Vagina (tissue), 2 donors: ENCODE measurements around the gene STRA6. TPM values are rescaled to one million over a fixed set of nuclear protein-coding genes. Genes with fewer than 3 reads are reported as not detected.

Source experiments
- DNase-seq, 2 donors: peaks; one replicate each; pipeline ENCODE4 v3.0.0-alpha.2; 2017; ENCODE audit errors: extremely low spot score in 2 of 2
- H3K27ac ChIP-seq: fragments of 200-600 bp; sonication (generic); one replicate; pipeline ENCODE4 v1.5.1; 2019
- H3K27me3 ChIP-seq: fragments of 200-600 bp; sonication (generic); one replicate; pipeline ENCODE4 v1.5.1; 2019
- H3K36me3 ChIP-seq, 2 donors: fragments of 200-600 bp; sonication (generic); one replicate each; pipeline ENCODE4 v1.5.1; 2017 to 2019
- H3K4me1 ChIP-seq: fragments of 200-600 bp; sonication (generic); one replicate; pipeline ENCODE4 v1.5.1; 2019
- H3K4me3 ChIP-seq, 2 donors: fragments of 200-600 bp; sonication (generic); 1 replicate in 1 of 2; 2 replicates in 1 of 2; pipeline ENCODE4 v1.5.1; 2016 to 2019
- H3K9me3 ChIP-seq: fragments of 200-600 bp; sonication (generic); one replicate; pipeline ENCODE4 v1.5.1; 2019
- CTCF ChIP-seq, 3 experiments: fragments of 450-650 bp in 2 of 3; fragments of 200-600 bp in 1 of 3; sonication (generic) in 1 of 3; IDR thresholded peaks; one replicate each; pipeline ENCODE4 v1.5.1; 2017 to 2019; ENCODE audit warnings: antibody characterized with exemption in 3 of 3, mild to moderate bottlenecking in 2 of 3, moderate library complexity in 2 of 3
- POLR2A ChIP-seq, 2 donors: fragments of 450-650 bp; IDR thresholded peaks; one replicate each; pipeline ENCODE4 v1.6.1; 2017; ENCODE audit warnings: antibody characterized with exemption in 2 of 2, mild to moderate bottlenecking in 2 of 2, moderate library complexity in 2 of 2
- POLR2AphosphoS5 ChIP-seq, 2 donors: sonication (generic); formaldehyde crosslinking; IDR thresholded peaks; one replicate each; pipeline ENCODE4 v1.9.0; 2017; ENCODE audit warnings: antibody characterized with exemption in 2 of 2, mild to moderate bottlenecking in 2 of 2, low read depth in 1 of 2; ENCODE audit not compliant: insufficient read depth in 1 of 2
- intact Hi-C: fragments of 100-400 bp; cut with DNase I; formaldehyde crosslinking; loops from one replicate; pipeline ENCODE4 v1.15.1; 2023
- total RNA-seq: library from RNA; depleted of rRNA; stranded (reverse); fragments of >200 nt; gene quantifications from one replicate; pipeline ENCODE4 v1.2.3, GENCODE V29; 2016

STRA6 gene
- total RNA-seq, 1 donor from 2014 or later = 0.98 TPM

- peaks cover 12% of the 10 kb centered on the region for H3K4me1 ChIP-seq
- DNase-seq = no peak
- no peak overlapping the region for H3K4me3 ChIP-seq
- H3K27ac ChIP-seq = no peak overlapping the region
- TF ChIP-seq CTCF (IDR thresholded peaks at IDR 0.05) = no peak
- no peak for TF ChIP-seq POLR2AphosphoS5 (IDR thresholded peaks at IDR 0.05; ENCODE audit: insufficient read depth in 1 of 2, low read depth in 1 of 2)
- no peak for TF ChIP-seq POLR2A (IDR thresholded peaks at IDR 0.05)
- no peaks in the 10 kb centered on the region for H3K36me3 ChIP-seq
- no peaks in the 10 kb centered on the region for H3K9me3 ChIP-seq
- no peaks in the 10 kb centered on the region for H3K27me3 ChIP-seq
- intact Hi-C loops = no loop called here
Observed at GRCh38 chr15:74191798-74192197, 10.8 kb downstream of the STRA6 start.

GRCh38 chr15:74188216-74188615, 14.4 kb downstream of the STRA6 start:
- TF ChIP-seq CTCF (IDR thresholded peaks at IDR 0.05) (no peak), POLR2A (IDR thresholded peaks at IDR 0.05) (no peak), POLR2AphosphoS5 (IDR thresholded peaks at IDR 0.05; ENCODE audit: insufficient read depth in 1 of 2, low read depth in 1 of 2) (no peak)
- no peaks in the 10 kb centered on the region for H3K9me3 ChIP-seq

GRCh38 chr15:74185710-74186348, 16.8 kb downstream of the STRA6 start:
- Histone ChIP-seq H3K27ac (no peak overlapping the region), H3K36me3 (no peaks in the 10 kb centered on the region), H3K4me1 (peaks cover 4% of the 10 kb centered on the region), H3K27me3 (no peaks in the 10 kb centered on the region), H3K9me3 (no peaks in the 10 kb centered on the region), H3K4me3 (no peak overlapping the region)
- DNase-seq = no peak
- no peak for TF ChIP-seq POLR2AphosphoS5 (IDR thresholded peaks at IDR 0.05; ENCODE audit: insufficient read depth in 1 of 2, low read depth in 1 of 2)
- no peak for TF ChIP-seq CTCF (IDR thresholded peaks at IDR 0.05)
- no peak for TF ChIP-seq POLR2A (IDR thresholded peaks at IDR 0.05)
- intact Hi-C loops = no loop called here

More at GRCh38 chr15:74188216-74188615, 14.4 kb downstream of the STRA6 start:
- intact Hi-C loops = no loop called here
- H3K4me3 ChIP-seq = no peak overlapping the region
- H3K27me3 ChIP-seq = no peaks in the 10 kb centered on the region
- no peak overlapping the region for H3K27ac ChIP-seq
- no peak for DNase-seq
- H3K4me1 ChIP-seq = no peaks in the 10 kb centered on the region
- H3K36me3 ChIP-seq = no peaks in the 10 kb centered on the region

GRCh38 chr15:74184582-74185091, 17.9 kb downstream of the STRA6 start:
- DNase-seq = no peak
- intact Hi-C loops = no loop called here
- no peak for TF ChIP-seq POLR2A (IDR thresholded peaks at IDR 0.05)
- TF ChIP-seq POLR2AphosphoS5 (IDR thresholded peaks at IDR 0.05; ENCODE audit: insufficient read depth in 1 of 2, low read depth in 1 of 2) = no peak
- no peak for TF ChIP-seq CTCF (IDR thresholded peaks at IDR 0.05)
- H3K4me3 ChIP-seq = no peak overlapping the region
- no peaks in the 10 kb centered on the region for H3K9me3 ChIP-seq
- no peaks in the 10 kb centered on the region for H3K36me3 ChIP-seq
- H3K27me3 ChIP-seq = no peaks in the 10 kb centered on the region
- H3K27ac ChIP-seq = no peak overlapping the region
- H3K4me1 ChIP-seq = peaks cover 16% of the 10 kb centered on the region

- Histone ChIP-seq H3K4me3 (no peak overlapping the region), H3K36me3 (no peaks in the 10 kb centered on the region), H3K9me3 (no peaks in the 10 kb centered on the region), H3K4me1 (peaks cover 38% of the 10 kb centered on the region), H3K27ac (no peak overlapping the region), H3K27me3 (no peaks in the 10 kb centered on the region)
- no peak for DNase-seq
- TF ChIP-seq CTCF (IDR thresholded peaks at IDR 0.05) = no peak
- no peak for TF ChIP-seq POLR2AphosphoS5 (IDR thresholded peaks at IDR 0.05; ENCODE audit: insufficient read depth in 1 of 2, low read depth in 1 of 2)
- TF ChIP-seq POLR2A (IDR thresholded peaks at IDR 0.05) = no peak
- intact Hi-C loops = no loop called here
Observed at GRCh38 chr15:74182131-74182530, 20.5 kb downstream of the STRA6 start.
